ENCODE results near the gene DENND2A.

The DENND2A gene

GRCh38 chr7:140596519-140597427 is 43.8 kb downstream of the DENND2A start:
- Histone ChIP-seq H2BK120ac (ENCODE audit: insufficient read depth, low read length, poor library complexity) (no peak overlapping the region), H2AFZ (ENCODE audit: insufficient read depth, low read length, poor library complexity) (no peak overlapping the region), H4K8ac (ENCODE audit: low read depth, low read length) (no peak overlapping the region), H3K27ac (ENCODE audit: low read depth, low read length) (no peak overlapping the region), H3K9ac (ENCODE audit: low read length) (no peak overlapping the region), H2BK5ac (ENCODE audit: low read depth, low read length, poor library complexity) (no peak overlapping the region), H4K12ac (ENCODE audit: low read depth, low read length) (no peak overlapping the region), H4K91ac (ENCODE audit: low read depth, low read length) (no peak overlapping the region), H3K9me3 (ENCODE audit: insufficient read depth, low read depth, low read length) (no peaks in the 10 kb centered on the region), H3K79me2 (ENCODE audit: control insufficient read depth, insufficient read depth, low read length, poor library complexity) (no peaks in the 10 kb centered on the region), H3K36me3 (ENCODE audit: control insufficient read depth in 1 of 2, insufficient read depth in 2 of 2, low read length in 2 of 2) (peaks cover under 1 to 7% of the 10 kb centered on the region in 2 experiments), H2BK12ac (ENCODE audit: low read length) (no peak overlapping the region), H3K4me3 (ENCODE audit: low read depth, low read length) (no peak overlapping the region), H3K18ac (ENCODE audit: low read length) (no peak overlapping the region), H3K4me1 (ENCODE audit: control insufficient read depth in 1 of 2, insufficient read depth in 2 of 2, low read length in 2 of 2) (peaks cover 6 to 7% of the 10 kb centered on the region in 2 experiments), H3K23ac (ENCODE audit: low read length) (no peak overlapping the region), H3K27me3 (ENCODE audit: insufficient read depth, low read length) (no peaks in the 10 kb centered on the region), H3K4ac (ENCODE audit: low read depth, low read length) (no peak overlapping the region), H2AK5ac (ENCODE audit: low read length) (no peak overlapping the region), H3K14ac (ENCODE audit: low read length) (no peak overlapping the region), H3K79me1 (ENCODE audit: low read length) (no peaks in the 10 kb centered on the region), H3K4me2 (ENCODE audit: low read length) (no peak overlapping the region)
- WGBS (ENCODE audit: extremely low coverage, insufficient coverage, insufficient read length), result no CpG with 5 or more reads among the region's 7 CpGs
- no peak for DNase-seq

- no peak overlapping the region for H3K27ac ChIP-seq (ENCODE audit: low read depth, low read length)
- no peak for DNase-seq
- H4K91ac ChIP-seq (ENCODE audit: low read depth, low read length), result no peak overlapping the region
- H3K9ac ChIP-seq (ENCODE audit: low read length), result no peak overlapping the region
- H3K36me3 ChIP-seq (ENCODE audit: control insufficient read depth in 1 of 2, insufficient read depth in 2 of 2, low read length in 2 of 2), result no peaks in the 10 kb centered on the region
- no peak overlapping the region for H2BK120ac ChIP-seq (ENCODE audit: insufficient read depth, low read length, poor library complexity)
- no peak overlapping the region for H3K14ac ChIP-seq (ENCODE audit: low read length)
- H3K4me1 ChIP-seq (ENCODE audit: control insufficient read depth in 1 of 2, insufficient read depth in 2 of 2, low read length in 2 of 2), result peaks cover 6 to 7% of the 10 kb centered on the region in 2 experiments
- no peaks in the 10 kb centered on the region for H3K9me3 ChIP-seq (ENCODE audit: insufficient read depth, low read depth, low read length)
- no peak overlapping the region for H2BK5ac ChIP-seq (ENCODE audit: low read depth, low read length, poor library complexity)
- no peaks in the 10 kb centered on the region for H3K79me2 ChIP-seq (ENCODE audit: control insufficient read depth, insufficient read depth, low read length, poor library complexity)
- no peak overlapping the region for H3K4me3 ChIP-seq (ENCODE audit: low read depth, low read length)
- no peak overlapping the region for H2AK5ac ChIP-seq (ENCODE audit: low read length)
- no peaks in the 10 kb centered on the region for H3K27me3 ChIP-seq (ENCODE audit: insufficient read depth, low read length)
- H3K18ac ChIP-seq (ENCODE audit: low read length), result no peak overlapping the region
- no peak overlapping the region for H2BK12ac ChIP-seq (ENCODE audit: low read length)
- WGBS (ENCODE audit: extremely low coverage, insufficient coverage, insufficient read length), result no CpG with 5 or more reads among the region's 15 CpGs
- no peak overlapping the region for H4K12ac ChIP-seq (ENCODE audit: low read depth, low read length)
- H3K79me1 ChIP-seq (ENCODE audit: low read length), result no peaks in the 10 kb centered on the region
- no peak overlapping the region for H3K4ac ChIP-seq (ENCODE audit: low read depth, low read length)
- H3K4me2 ChIP-seq (ENCODE audit: low read length), result no peak overlapping the region
- H4K8ac ChIP-seq (ENCODE audit: low read depth, low read length), result no peak overlapping the region
- no peak overlapping the region for H2AFZ ChIP-seq (ENCODE audit: insufficient read depth, low read length, poor library complexity)
- H3K23ac ChIP-seq (ENCODE audit: low read length), result no peak overlapping the region
These were observed 45.0 kb downstream of the DENND2A start for GRCh38 chr7:140595468-140596092.

- H3K27ac ChIP-seq (ENCODE audit: low read depth, low read length), result no peak overlapping the region
These were observed 46.4 kb downstream of the DENND2A start for GRCh38 chr7:140594131-140594691.

GRCh38 chr7:140593672-140593982 is 47.0 kb downstream of the DENND2A start:
- Histone ChIP-seq H3K14ac (ENCODE audit: low read length) (no peak overlapping the region), H3K4me3 (ENCODE audit: low read depth, low read length) (no peak overlapping the region), H3K4me2 (ENCODE audit: low read length) (no peak overlapping the region), H2AK5ac (ENCODE audit: low read length) (no peak overlapping the region), H4K8ac (ENCODE audit: low read depth, low read length) (no peak overlapping the region), H3K27ac (ENCODE audit: low read depth, low read length) (no peak overlapping the region), H2BK120ac (ENCODE audit: insufficient read depth, low read length, poor library complexity) (no peak overlapping the region), H4K91ac (ENCODE audit: low read depth, low read length) (no peak overlapping the region), H3K4ac (ENCODE audit: low read depth, low read length) (no peak overlapping the region), H3K23ac (ENCODE audit: low read length) (no peak overlapping the region), H3K79me2 (ENCODE audit: control insufficient read depth, insufficient read depth, low read length, poor library complexity) (no peaks in the 10 kb centered on the region), H4K12ac (ENCODE audit: low read depth, low read length) (no peak overlapping the region), H3K4me1 (ENCODE audit: control insufficient read depth in 1 of 2, insufficient read depth in 2 of 2, low read length in 2 of 2) (peaks cover 6 to 7% of the 10 kb centered on the region in 2 experiments), H3K79me1 (ENCODE audit: low read length) (no peaks in the 10 kb centered on the region), H2BK12ac (ENCODE audit: low read length) (no peak overlapping the region), H2BK5ac (ENCODE audit: low read depth, low read length, poor library complexity) (no peak overlapping the region), H3K27me3 (ENCODE audit: insufficient read depth, low read length) (no peaks in the 10 kb centered on the region), H3K18ac (ENCODE audit: low read length) (no peak overlapping the region), H2AFZ (ENCODE audit: insufficient read depth, low read length, poor library complexity) (no peak overlapping the region), H3K9ac (ENCODE audit: low read length) (no peak overlapping the region), H3K9me3 (ENCODE audit: insufficient read depth, low read depth, low read length) (no peaks in the 10 kb centered on the region), H3K36me3 (ENCODE audit: control insufficient read depth in 1 of 2, insufficient read depth in 2 of 2, low read length in 2 of 2) (peaks cover 0 to 3% of the 10 kb centered on the region in 2 experiments)
- no CpG with 5 or more reads among the region's 4 CpGs for WGBS (ENCODE audit: extremely low coverage, insufficient coverage, insufficient read length)
- no peak for DNase-seq

More at GRCh38 chr7:140594131-140594691, 46.4 kb downstream of the DENND2A start:
- H3K4me2 ChIP-seq (ENCODE audit: low read length), result no peak overlapping the region
- H3K27me3 ChIP-seq (ENCODE audit: insufficient read depth, low read length), result no peaks in the 10 kb centered on the region
- H3K79me2 ChIP-seq (ENCODE audit: control insufficient read depth, insufficient read depth, low read length, poor library complexity), result no peaks in the 10 kb centered on the region
- H3K9me3 ChIP-seq (ENCODE audit: insufficient read depth, low read depth, low read length), result no peaks in the 10 kb centered on the region
- no peak overlapping the region for H3K14ac ChIP-seq (ENCODE audit: low read length)
- H3K4me1 ChIP-seq (ENCODE audit: control insufficient read depth in 1 of 2, insufficient read depth in 2 of 2, low read length in 2 of 2), result peaks cover 6 to 7% of the 10 kb centered on the region in 2 experiments
- no peak overlapping the region for H3K4ac ChIP-seq (ENCODE audit: low read depth, low read length)
- H3K23ac ChIP-seq (ENCODE audit: low read length), result no peak overlapping the region
- no peak overlapping the region for H2BK12ac ChIP-seq (ENCODE audit: low read length)
- no peak overlapping the region for H4K91ac ChIP-seq (ENCODE audit: low read depth, low read length)
- no CpG with 5 or more reads among the region's 13 CpGs for WGBS (ENCODE audit: extremely low coverage, insufficient coverage, insufficient read length)
- no peak overlapping the region for H4K8ac ChIP-seq (ENCODE audit: low read depth, low read length)
- H2AK5ac ChIP-seq (ENCODE audit: low read length), result no peak overlapping the region
- H3K9ac ChIP-seq (ENCODE audit: low read length), result no peak overlapping the region
- no peak overlapping the region for H3K18ac ChIP-seq (ENCODE audit: low read length)
- no peak overlapping the region for H2AFZ ChIP-seq (ENCODE audit: insufficient read depth, low read length, poor library complexity)
- H3K4me3 ChIP-seq (ENCODE audit: low read depth, low read length), result no peak overlapping the region
- H3K36me3 ChIP-seq (ENCODE audit: control insufficient read depth in 1 of 2, insufficient read depth in 2 of 2, low read length in 2 of 2), result peaks cover 0 to 3% of the 10 kb centered on the region in 2 experiments
- DNase-seq, result no peak
- no peak overlapping the region for H2BK5ac ChIP-seq (ENCODE audit: low read depth, low read length, poor library complexity)
- H4K12ac ChIP-seq (ENCODE audit: low read depth, low read length), result no peak overlapping the region
- H3K79me1 ChIP-seq (ENCODE audit: low read length), result no peaks in the 10 kb centered on the region
- no peak overlapping the region for H2BK120ac ChIP-seq (ENCODE audit: insufficient read depth, low read length, poor library complexity)
